Myometrial cell (primary cell): ENCODE measurements around the gene TBC1D7. TPM values are rescaled to one million over a fixed set of nuclear protein-coding genes. Genes with fewer than 3 reads are reported as not detected.

Experiments used
- total RNA-seq: library from RNA; depleted of rRNA; stranded (reverse); fragments of >200 nt; gene quantifications from 2 replicates; pipeline ENCODE4 v1.2.3, GENCODE V29; 2015

TBC1D7 gene
- 11.5 and 18.6 TPM in 2 replicates for total RNA-seq

DNA sequence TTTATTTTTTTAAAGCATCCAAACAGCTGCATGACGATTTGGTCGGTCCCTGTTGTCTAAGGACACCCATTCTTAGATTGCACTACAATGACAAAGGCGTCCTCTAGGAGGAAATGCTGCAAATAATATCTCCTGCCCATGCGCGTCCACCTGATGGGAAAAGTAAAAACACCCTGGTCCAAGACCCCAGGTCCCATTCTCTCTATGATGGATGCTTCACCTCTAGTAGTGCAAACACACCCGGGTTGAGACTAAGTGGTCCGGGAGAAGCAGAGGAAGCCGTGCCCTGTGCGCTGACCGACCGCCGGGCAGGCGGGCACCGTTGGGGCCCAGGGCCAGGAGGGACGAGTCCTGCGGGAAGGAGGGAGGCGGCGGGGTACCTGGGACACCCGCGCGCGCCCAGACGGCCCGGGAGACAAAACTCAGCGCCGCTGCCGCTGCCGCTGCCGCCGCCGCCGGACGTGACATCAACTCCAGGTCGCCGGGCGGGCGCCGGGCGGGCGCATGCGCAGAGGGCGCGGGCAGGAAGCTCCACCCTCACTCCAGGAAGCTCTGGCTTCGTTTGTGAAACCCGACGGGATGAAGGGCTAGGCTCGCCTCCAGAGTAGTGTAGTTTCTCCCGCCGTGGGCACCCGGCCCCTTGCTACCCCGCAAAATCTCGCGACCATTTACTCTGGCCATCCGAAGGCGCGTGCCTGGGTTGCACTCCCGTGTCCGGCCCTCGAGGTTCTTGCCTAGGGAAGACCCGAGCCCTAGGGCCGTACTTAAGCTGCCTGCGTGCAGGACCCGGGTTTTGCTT, at the start of gene TBC1D7:
TBC1D7 (minus strand) TSS at position 462 of the 799 bp plus-strand sequence. CDS start 1,639 bp downstream, outside the sequence.

Other genes with a start within 250 kb of the TBC1D7 start
- 1.7 and 2.1 TPM in 2 replicates for gene GFOD1, start 159.1 kb upstream of the TBC1D7 start, total RNA-seq
- gene SIRT5, start 246.1 kb upstream of the TBC1D7 start, total RNA-seq: 5.1 and 7.5 TPM in 2 replicates